ENCODE results near the gene PRELID1. TPM values are rescaled to one million over a fixed set of nuclear protein-coding genes. Genes with fewer than 3 reads are reported as not detected.
A peak's percentile ranks its signal among the peaks of the same experiment; 100 is the strongest.

PRELID1 gene
- total RNA-seq, 6 experiments from 2014 or later = 64.1 to 116 (median 84.4) TPM

GRCh38 chr5:177354256-177354655 lies 50.7 kb downstream of the PRELID1 start:
- ATAC-seq = peak; percentile 12 to 51 (median 30)
- DNase-seq = peak in 1 of 3 donors; percentile 14
- Histone ChIP-seq H3K9me3 (no peaks in the 10 kb centered on the region), H3K27me3 (no peaks in the 10 kb centered on the region), H3K4me1 (peaks cover 0 to 74% (median 23%) of the 10 kb centered on the region in 4 donors), H3K27ac (peak overlapping the region; percentile 71 to 94 (median 89)), H3K36me3 (peaks cover 0 to 3% (median 0%) of the 10 kb centered on the region in 4 donors), H3K4me3 (peak overlapping the region in 2 of 3 donors; percentile 8 to 14)
- intact Hi-C loops (cut with DNase I) = no loop called here
- TF ChIP-seq CTCF (IDR thresholded peaks at IDR 0.05) = no peak
- TF ChIP-seq POLR2A (IDR thresholded peaks at IDR 0.05) = peak; percentile 71
- WGBS (ENCODE audit: insufficient coverage, low coverage, low lambda C conversion rate, missing lambda C conversion rate) = 46% methylated on average over 3 of the region's 3 CpGs

GRCh38 chr5:177354711-177355110 lies 51.1 kb downstream of the PRELID1 start:
- no peaks in the 10 kb centered on the region for H3K9me3 ChIP-seq

GRCh38 chr5:177355162-177355867 lies 51.7 kb downstream of the PRELID1 start:
- intact Hi-C loops (cut with DNase I) = no loop called here
- WGBS (ENCODE audit: insufficient coverage, low coverage, low lambda C conversion rate, missing lambda C conversion rate) = 100% methylated on average over 1 of the region's 1 CpG
- H3K4me1 ChIP-seq = peaks cover 0 to 73% (median 23%) of the 10 kb centered on the region in 4 donors
- no peak for ATAC-seq
- peak in 1 of 3 donors; percentile 5 for DNase-seq
- no peak for TF ChIP-seq CTCF (IDR thresholded peaks at IDR 0.05)
- TF ChIP-seq POLR2A (IDR thresholded peaks at IDR 0.05) = no peak
- H3K27ac ChIP-seq = peak overlapping the region; percentile 71 to 94 (median 89)
- H3K36me3 ChIP-seq = no peaks in the 10 kb centered on the region
- H3K4me3 ChIP-seq = peak overlapping the region in 2 of 3 donors; percentile 8 to 14
- no peaks in the 10 kb centered on the region for H3K27me3 ChIP-seq
- H3K9me3 ChIP-seq = no peaks in the 10 kb centered on the region

More at GRCh38 chr5:177354711-177355110, 51.1 kb downstream of the PRELID1 start:
- intact Hi-C loops (cut with DNase I) = no loop called here
- Histone ChIP-seq H3K36me3 (peaks cover 0 to 1% (median 0%) of the 10 kb centered on the region in 4 donors), H3K27me3 (no peaks in the 10 kb centered on the region), H3K4me1 (peaks cover 0 to 74% (median 23%) of the 10 kb centered on the region in 4 donors), H3K27ac (peak overlapping the region; percentile 71 to 94 (median 89)), H3K4me3 (peak overlapping the region in 2 of 3 donors; percentile 8 to 14)
- TF ChIP-seq CTCF (IDR thresholded peaks at IDR 0.05) (no peak), POLR2A (IDR thresholded peaks at IDR 0.05) (no peak)
- WGBS (ENCODE audit: insufficient coverage, low coverage, low lambda C conversion rate, missing lambda C conversion rate) = 77% methylated on average over 3 of the region's 3 CpGs
- ATAC-seq (no peak), DNase-seq (peak in 2 of 3 donors; percentile 14 to 21)

- Histone ChIP-seq H3K27me3 (no peaks in the 10 kb centered on the region), H3K4me1 (peaks cover 0 to 68% (median 21%) of the 10 kb centered on the region in 4 donors), H3K4me3 (no peak overlapping the region), H3K36me3 (no peaks in the 10 kb centered on the region), H3K9me3 (no peaks in the 10 kb centered on the region), H3K27ac (peak overlapping the region in 2 of 3 donors; percentile 89 to 94)
- DNase-seq (no peak), ATAC-seq (no peak)
- intact Hi-C loops (cut with DNase I) = no loop called here
- 0% methylated on average over 1 of the region's 1 CpG for WGBS (ENCODE audit: insufficient coverage, low coverage, low lambda C conversion rate, missing lambda C conversion rate)
- TF ChIP-seq POLR2A (IDR thresholded peaks at IDR 0.05) = no peak
- TF ChIP-seq CTCF (IDR thresholded peaks at IDR 0.05) = no peak
Observed at GRCh38 chr5:177355868-177356168, 52.2 kb downstream of the PRELID1 start.

Other genes starting within 250 kb of the PRELID1 start
- 10 to 100 TPM; 38.9 to 73.3 (median 55.1) TPM for gene FGFR4, start 216.9 kb upstream of the PRELID1 start, total RNA-seq
- gene NSD1, start 170.0 kb upstream of the PRELID1 start, total RNA-seq = 10 to 100 TPM; 13.1 to 33.1 (median 23.6) TPM
- 10 to 100 TPM; 11.0 to 28.8 (median 16.2) TPM for gene RAB24, start 80 bp upstream of the PRELID1 start, total RNA-seq
- gene MXD3, start 8.1 kb downstream of the PRELID1 start, total RNA-seq = 1 to 10 TPM; 2.2 to 6.2 (median 4.9) TPM
- gene LMAN2, start 47.9 kb downstream of the PRELID1 start, total RNA-seq = 100 to 1,000 TPM; 103 to 297 (median 160) TPM
- gene RGS14, start 54.1 kb downstream of the PRELID1 start, total RNA-seq = 10 to 100 TPM; 29.2 to 43.1 (median 35.2) TPM
- 1 to 10 TPM in 3 of 6 experiments, under 1 TPM in 2, not detected in 1; 0.12 to 5.3 (median 1.6) TPM for gene SLC34A1, start 80.6 kb downstream of the PRELID1 start, total RNA-seq
- gene PFN3, start 96.9 kb downstream of the PRELID1 start, total RNA-seq = not detected
- 100 to 1,000 TPM; 236 to 518 (median 365) TPM for gene F12, start 105.8 kb downstream of the PRELID1 start, total RNA-seq
- 10 to 100 TPM in 3 of 6 experiments, 1 to 10 TPM in 3; 6.1 to 10.8 (median 10.0) TPM for gene GRK6, start 122.9 kb downstream of the PRELID1 start, total RNA-seq
- gene PRR7, start 143.0 kb downstream of the PRELID1 start, total RNA-seq = 10 to 100 TPM in 1 of 6 experiments, 1 to 10 TPM in 3, under 1 TPM in 2; 0.15 to 13.0 (median 1.9) TPM
- 1 to 10 TPM; 1.1 to 4.6 (median 3.1) TPM for gene DBN1, start 169.8 kb downstream of the PRELID1 start, total RNA-seq
- gene PDLIM7, start 193.8 kb downstream of the PRELID1 start, total RNA-seq = 10 to 100 TPM in 4 of 6 experiments, 1 to 10 TPM in 2; 3.7 to 24.0 (median 13.6) TPM
- gene DOK3, start 206.0 kb downstream of the PRELID1 start, total RNA-seq = 1 to 10 TPM; 2.5 to 6.6 (median 3.9) TPM
- 10 to 100 TPM; 35.1 to 64.8 (median 47.9) TPM for gene DDX41, start 213.2 kb downstream of the PRELID1 start, total RNA-seq